HL-60 (cell line): ENCODE data around the gene KLHL21.

ENCODE experiments used
- CTCF ChIP-seq: IDR thresholded peaks from one replicate; pipeline ENCODE4 v1.5.1; 2011; ENCODE audit warnings: low read length, control low read depth, inconsistent platforms; ENCODE audit not compliant: insufficient read depth
- GABPA ChIP-seq: IDR thresholded peaks from 2 replicates; pipeline ENCODE4 v1.6.1; 2012; ENCODE audit warnings: low read depth
- POLR2AphosphoS5 ChIP-seq: IDR thresholded peaks from 2 replicates; pipeline ENCODE4 v1.6.1; 2012; ENCODE audit warnings: low read depth

GRCh38 chr1:6651909-6652308, 49.2 kb upstream of the KLHL21 start:
- TF ChIP-seq CTCF = no peak
- no peak for TF ChIP-seq POLR2AphosphoS5
- TF ChIP-seq GABPA = no peak
